ENCODE results near the gene AMELY. TPM values are rescaled to one million over a fixed set of nuclear protein-coding genes. Genes with fewer than 3 reads are reported as not detected.
"Not testable (repeated sequence)": the region's sequence is repeated elsewhere in the genome, so short reads cannot be mapped to it uniquely, and the experiment has no call there.

AMELY gene
- total RNA-seq, 2 experiments from 2014 or later, result not detected

DNA sequence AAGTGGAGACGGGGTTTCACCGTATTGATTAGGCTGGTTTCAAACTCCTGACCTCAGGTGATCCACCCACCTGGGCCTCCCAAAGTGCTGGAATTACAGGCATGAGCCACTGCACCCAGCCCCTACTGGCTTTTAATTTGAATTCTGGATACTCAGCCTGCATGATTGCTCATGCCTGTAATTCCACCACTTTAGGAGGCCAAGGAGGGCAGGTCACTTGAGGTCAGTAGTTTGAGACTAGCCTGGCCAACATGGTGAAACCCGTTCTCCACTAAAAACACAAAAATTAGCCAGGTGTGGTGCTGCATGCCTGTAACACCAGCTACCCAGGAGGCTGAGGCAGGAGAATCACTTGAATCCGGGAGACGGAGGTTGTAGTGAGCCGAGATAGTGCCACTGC lies 3.5 kb downstream of the AMELY start:
- H3K9me3 Mint-ChIP-seq; DNase-seq; H3K27ac Mint-ChIP-seq; H3K4me3 Mint-ChIP-seq; H3K36me3 Mint-ChIP-seq (ENCODE audit: low read depth); CTCF ChIA-PET; POLR2A ChIA-PET; H3K4me1 Mint-ChIP-seq: not testable (repeated sequence)
- peaks cover 31% of the 10 kb centered on the region for H3K27me3 Mint-ChIP-seq

DNA sequence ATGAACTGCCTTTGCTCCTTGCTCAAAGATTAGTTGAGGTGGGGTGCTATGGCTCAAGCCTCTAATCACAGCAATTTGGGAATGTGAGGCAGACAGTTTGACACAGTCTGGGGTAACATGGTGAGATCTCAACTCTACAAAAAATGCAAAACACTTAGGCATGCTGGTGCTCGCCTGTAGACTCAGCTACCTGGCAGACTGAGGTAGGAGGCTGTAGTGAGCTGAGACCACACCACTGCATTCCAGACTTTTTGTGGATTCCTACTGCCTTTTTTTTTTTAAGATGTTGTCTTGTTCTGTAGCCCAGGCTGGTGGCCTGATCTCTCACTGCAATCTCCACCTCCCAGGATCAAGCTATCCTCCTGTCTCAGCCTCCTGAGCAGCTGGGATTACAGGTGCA lies 4.0 kb downstream of the AMELY start:
- POLR2A ChIA-PET, result no interaction called here
- Mint-ChIP-seq H3K4me3 (no peak overlapping the region), H3K4me1 (no peaks in the 10 kb centered on the region), H3K27me3 (peaks cover 29% of the 10 kb centered on the region), H3K27ac (no peak overlapping the region), H3K36me3 (ENCODE audit: low read depth) (no peaks in the 10 kb centered on the region), H3K9me3 (no peaks in the 10 kb centered on the region)
- DNase-seq, result no peak
- CTCF ChIA-PET, result no interaction called here

DNA sequence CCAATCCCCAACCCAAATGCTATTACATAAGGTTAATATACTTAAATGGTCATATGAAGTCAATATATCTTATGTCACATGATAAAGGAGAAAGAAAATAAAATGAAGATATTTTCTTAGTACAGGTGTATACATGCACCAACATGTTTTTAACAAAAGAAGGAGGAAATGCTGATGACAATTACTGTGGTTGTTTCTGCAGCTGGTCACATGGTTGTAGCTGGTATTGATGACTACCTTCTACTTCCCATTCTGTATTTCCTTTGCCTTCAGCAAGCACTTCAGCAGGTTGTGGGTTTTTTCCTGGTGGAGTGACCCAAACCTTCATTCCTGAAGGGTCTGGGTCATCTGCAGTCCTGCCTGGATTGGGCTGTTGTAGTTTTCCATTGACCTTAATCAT lies 9.4 kb downstream of the AMELY start:
- H3K9me3 Mint-ChIP-seq; H3K27ac Mint-ChIP-seq; H3K4me1 Mint-ChIP-seq; H3K27me3 Mint-ChIP-seq; H3K36me3 Mint-ChIP-seq (ENCODE audit: low read depth); POLR2A ChIA-PET; H3K4me3 Mint-ChIP-seq; CTCF ChIA-PET; DNase-seq: not testable (repeated sequence)

DNA sequence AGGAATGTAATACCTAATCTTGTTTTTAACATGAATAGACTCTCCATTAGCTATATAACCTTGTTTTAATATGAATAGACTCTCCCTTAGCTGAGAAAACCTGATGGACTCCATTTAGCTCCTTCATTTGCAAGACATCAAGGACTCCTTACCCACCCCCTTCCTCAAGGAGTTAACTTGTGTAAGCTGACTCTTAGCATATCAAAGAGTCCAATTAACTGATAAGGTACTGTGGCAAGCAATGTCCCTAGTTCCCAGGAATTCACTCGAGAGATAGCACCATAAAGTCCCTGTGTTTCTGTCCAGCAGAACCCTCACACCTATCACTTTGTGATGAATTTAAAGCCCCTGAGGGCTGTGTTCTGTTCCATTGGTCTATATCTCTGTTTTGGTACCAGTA lies 16.3 kb downstream of the AMELY start:
- Mint-ChIP-seq H3K27ac (no peak overlapping the region), H3K27me3 (no peaks in the 10 kb centered on the region), H3K9me3 (no peaks in the 10 kb centered on the region), H3K4me1 (no peaks in the 10 kb centered on the region), H3K4me3 (no peak overlapping the region), H3K36me3 (ENCODE audit: low read depth) (no peaks in the 10 kb centered on the region)
- ChIA-PET CTCF (no interaction called here), POLR2A (no interaction called here)
- no peak for DNase-seq

DNA sequence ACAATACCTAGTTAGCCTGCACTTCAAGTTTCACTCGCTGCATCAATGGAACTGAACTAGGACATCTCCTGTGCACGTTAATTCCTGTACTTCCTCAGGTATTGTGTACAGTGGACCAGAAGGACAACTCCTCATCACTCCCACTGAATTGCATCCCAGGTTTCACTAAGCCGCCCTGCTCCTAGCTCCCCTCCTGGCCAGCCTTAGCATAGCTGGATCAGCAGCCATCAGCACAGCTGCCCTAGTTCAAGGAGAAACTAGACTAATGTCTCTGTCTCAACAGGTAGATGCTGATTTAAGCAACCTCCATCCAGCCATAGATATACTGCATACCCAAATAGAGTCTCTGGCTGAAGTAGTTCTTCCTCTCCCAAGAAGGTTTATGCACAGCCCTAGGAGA lies 17.1 kb downstream of the AMELY start:
- DNase-seq, result no peak
- H3K9me3 Mint-ChIP-seq, result no peaks in the 10 kb centered on the region
- no peak overlapping the region for H3K27ac Mint-ChIP-seq
- POLR2A ChIA-PET, result no interaction called here
- no peaks in the 10 kb centered on the region for H3K36me3 Mint-ChIP-seq (ENCODE audit: low read depth)
- CTCF ChIA-PET, result no interaction called here
- no peak overlapping the region for H3K4me3 Mint-ChIP-seq
- H3K4me1 Mint-ChIP-seq, result no peaks in the 10 kb centered on the region
- H3K27me3 Mint-ChIP-seq, result no peaks in the 10 kb centered on the region

DNA sequence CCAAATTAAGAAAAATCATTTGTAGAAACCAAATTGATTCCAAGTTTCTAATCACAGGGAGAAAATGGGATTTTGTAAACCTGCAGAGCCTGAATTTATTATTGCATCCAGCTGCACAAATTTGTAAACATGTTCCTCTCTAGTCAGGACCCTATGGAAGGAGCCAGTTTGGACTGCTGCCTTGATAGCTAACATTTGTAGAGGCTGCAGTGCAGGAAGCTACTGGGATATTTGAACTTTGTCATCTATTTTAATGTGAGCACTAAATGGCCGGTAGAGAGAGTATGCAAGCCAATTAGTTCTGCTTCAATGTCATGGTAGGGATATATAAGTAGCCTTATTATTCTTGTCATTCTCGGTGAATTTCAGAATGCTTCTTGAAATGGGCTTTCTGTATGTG lies 62.2 kb downstream of the AMELY start:
- Mint-ChIP-seq H3K27me3 (no peaks in the 10 kb centered on the region), H3K4me1 (no peaks in the 10 kb centered on the region), H3K36me3 (ENCODE audit: low read depth) (no peaks in the 10 kb centered on the region), H3K27ac (no peak overlapping the region), H3K4me3 (no peak overlapping the region), H3K9me3 (peaks cover 2% of the 10 kb centered on the region)
- ChIA-PET POLR2A (no interaction called here), CTCF (no interaction called here)
- no peak for DNase-seq

DNA sequence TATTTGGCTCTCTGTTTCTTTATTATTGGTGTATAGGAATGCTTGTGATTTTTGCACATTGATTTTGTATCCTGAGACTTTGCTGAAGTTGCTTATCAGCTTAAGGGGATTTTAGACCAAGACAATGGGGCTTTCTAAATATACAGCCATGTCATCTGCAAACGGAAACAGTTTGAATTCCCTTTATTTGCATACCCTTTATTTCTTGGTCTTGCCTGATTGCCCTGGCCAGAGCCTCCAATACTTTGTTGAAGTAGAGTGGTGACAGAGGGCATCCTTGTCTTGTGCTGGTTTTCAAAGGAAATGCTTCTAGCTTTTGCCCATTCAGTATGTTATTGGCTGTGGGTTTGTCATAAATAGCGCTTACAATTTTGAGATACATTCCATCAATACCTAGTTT lies 68.9 kb downstream of the AMELY start:
- DNase-seq; H3K27ac Mint-ChIP-seq; H3K36me3 Mint-ChIP-seq (ENCODE audit: low read depth); POLR2A ChIA-PET; H3K9me3 Mint-ChIP-seq; CTCF ChIA-PET; H3K4me3 Mint-ChIP-seq; H3K27me3 Mint-ChIP-seq; H3K4me1 Mint-ChIP-seq: not testable (repeated sequence)

Other genes with a start within 250 kb of the AMELY start
- not detected for gene TBL1Y, start 1.1 kb downstream of the AMELY start, total RNA-seq

Measured in activated CD4-positive, alpha-beta T cell treated with anti-CD3 and anti-CD28 coated beads, Interleukin-2, amount 10 ng/mL, durations not matched to agents 7 days and 5 days (primary cell).